Ovary (tissue), 9 donors: Measurements from ENCODE around the gene ZNF750. TPM values are rescaled to one million over a fixed set of nuclear protein-coding genes. Genes with fewer than 3 reads are reported as not detected.

Experiments
- DNase-seq, 5 donors: peaks; one replicate each; pipeline ENCODE4 v3.0.0-alpha.2; 2019 to 2020
- H3K27ac ChIP-seq, 2 donors: fragments of 200-600 bp; one replicate each; pipeline versions ENCODE4 v1.5.1 to v1.8.0; 2019 to 2022
- H3K27me3 ChIP-seq: fragments of 200-600 bp; one replicate; pipeline ENCODE4 v1.8.0; 2022
- H3K36me3 ChIP-seq: fragments of 200-600 bp; sonication (generic); one replicate; pipeline ENCODE4 v1.5.1; 2019
- H3K4me1 ChIP-seq: one replicate; pipeline ENCODE4 v1.8.1; 2013; ENCODE audit warnings: mild to moderate bottlenecking, moderate library complexity; ENCODE audit not compliant: insufficient read depth
- H3K4me3 ChIP-seq: fragments of 200-600 bp; sonication (generic); one replicate; pipeline ENCODE4 v1.5.1; 2017
- H3K9me3 ChIP-seq, 2 donors: fragments of 200-600 bp in 1 of 2; sonication (generic) in 1 of 2; one replicate each; pipeline versions ENCODE4 v1.5.1 to v1.8.1; 2013 to 2019; ENCODE audit warnings: mild to moderate bottlenecking in 1 of 2, moderate library complexity in 1 of 2
- CTCF ChIP-seq, 3 donors: fragments of 450-650 bp in 2 of 3; fragments of 200-600 bp in 1 of 3; IDR thresholded peaks; one replicate each; pipeline versions ENCODE4 v1.5.1 to v1.8.0; 2016 to 2022; ENCODE audit warnings: antibody characterized with exemption in 3 of 3, mild to moderate bottlenecking in 1 of 3
- EP300 ChIP-seq: sonication (generic); formaldehyde crosslinking; IDR thresholded peaks from one replicate; pipeline ENCODE4 v1.6.1; 2017; ENCODE audit warnings: antibody characterized with exemption
- POLR2A ChIP-seq: fragments of 450-650 bp; IDR thresholded peaks from one replicate; pipeline ENCODE4 v1.6.1; 2017; ENCODE audit warnings: antibody characterized with exemption, mild to moderate bottlenecking, moderate library complexity
- WGBS, 3 donors: extraction: QIAGEN DNeasy Blood & Tissue Kit in 1 of 3; methylation state at CpG; one replicate each; pipeline versions ENCODE4 v1.1.5 to v1.1.7; 2013 to 2017; 5-methylcytosine and 5-hydroxymethylcytosine counted together
- intact Hi-C, 4 donors: fragments of 100-400 bp; cut with DNase I; formaldehyde crosslinking; loops; one replicate each; pipeline versions ENCODE4 v1.11.0 to v1.15.1; 2022 to 2023
- polyA plus RNA-seq, 2 donors: library from polyadenylated mRNA; stranded (reverse); fragments of 200-250 nt in 1 of 2; fragments of 350-450 nt in 1 of 2; fragmentation: Illumina TruSeq in 1 of 2; extraction: RNeasy Lipid Tissue Mini Kit (QIAGEN cat#74804) in 1 of 2; gene quantifications; one replicate each; pipeline ENCODE4 v1.2.3, GENCODE V29; 2013 to 2014
- total RNA-seq, 7 donors: library from RNA; depleted of rRNA in 2 of 7; stranded (reverse); fragments of >200 nt in 2 of 7; fragmentation: NEBNext Ultra II Directional in 3 of 7; extraction: Animal tissue kit (Norgen Biotek cat#: 25700) in 3 of 7; gene quantifications; one replicate each; pipeline versions ENCODE4 v1.1.0 to v1.2.4, GENCODE V29; 2016 to 2023
- donor health status: DM: no; HTN: no; CAD: no; lungs with moderate emphysema.
- donor health status: DM: no; HTN: no; CAD: no.
- donor health status: Bipolar disorder and iron deficiency.
- donor health status: DM: yes; HTN: yes; CAD: no.
- donor health status: DM: no; HTN: no; CAD: no.
- donor health status: DM: yes; HTN: yes; CAD: no.

ZNF750 gene
- total and polyA plus RNA-seq, 9 donors = 0.02 TPM; not detected in 8

- Histone ChIP-seq H3K4me3 (no peak overlapping the region), H3K9me3 (no peaks in the 10 kb centered on the region), H3K27me3 (no peaks in the 10 kb centered on the region), H3K36me3 (no peaks in the 10 kb centered on the region), H3K27ac (no peak overlapping the region), H3K4me1 (no peaks in the 10 kb centered on the region)
- 94 to 96% (median 95%) methylated on average over 5 of the region's 5 CpGs for WGBS, 3 donors
- peak in 1 of 5 donors; percentile 9 for DNase-seq
- intact Hi-C loops = no loop called here
- TF ChIP-seq CTCF (IDR thresholded peaks at IDR 0.05) (no peak), EP300 (no peak), POLR2A (no peak)
Observed at GRCh38 chr17:82817947-82818346, 21.9 kb downstream of the ZNF750 start.

DNA sequence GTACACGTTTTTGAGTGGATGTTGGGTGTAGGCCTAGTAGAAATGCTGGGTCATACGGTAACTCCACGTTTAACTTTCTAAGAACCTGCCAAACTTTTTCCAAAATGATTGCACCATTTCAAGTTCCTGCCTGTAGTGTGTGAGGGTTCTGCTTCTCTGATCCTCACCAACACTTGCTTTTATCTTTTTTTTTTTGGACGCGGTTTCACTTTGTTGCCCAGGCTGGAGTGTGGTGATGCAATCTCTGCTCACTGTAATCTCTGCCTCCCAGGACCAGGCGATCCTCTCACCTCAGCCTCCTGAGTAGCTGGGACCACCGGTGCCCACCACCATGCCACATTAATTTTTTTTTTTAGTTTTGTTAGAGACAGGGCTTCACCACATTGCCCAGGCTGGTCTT is 23.5 kb downstream of the ZNF750 start:
- no peak overlapping the region for H3K27ac ChIP-seq
- WGBS, 3 donors = 76 to 86% (median 84%) methylated on average over 7 of the region's 7 CpGs
- no peak for DNase-seq
- H3K27me3 ChIP-seq = no peaks in the 10 kb centered on the region
- H3K9me3 ChIP-seq = no peaks in the 10 kb centered on the region
- H3K36me3 ChIP-seq = no peaks in the 10 kb centered on the region
- H3K4me3 ChIP-seq = no peak overlapping the region
- H3K4me1 ChIP-seq = no peaks in the 10 kb centered on the region
- intact Hi-C loops = no loop called here
- TF ChIP-seq EP300 = no peak
- no peak for TF ChIP-seq CTCF (IDR thresholded peaks at IDR 0.05)
- no peak for TF ChIP-seq POLR2A

GRCh38 chr17:82815790-82816305 is 24.0 kb downstream of the ZNF750 start:
- no peak overlapping the region for H3K4me3 ChIP-seq
- peak in 1 of 5 donors; percentile 4 for DNase-seq
- no peaks in the 10 kb centered on the region for H3K27me3 ChIP-seq
- TF ChIP-seq POLR2A (no peak), EP300 (no peak), CTCF (IDR thresholded peaks at IDR 0.05) (no peak)
- no peaks in the 10 kb centered on the region for H3K9me3 ChIP-seq
- no peaks in the 10 kb centered on the region for H3K4me1 ChIP-seq
- intact Hi-C loops = no loop called here
- H3K27ac ChIP-seq = no peak overlapping the region
- H3K36me3 ChIP-seq = no peaks in the 10 kb centered on the region
- WGBS, 3 donors = 88 to 93% (median 93%) methylated on average over 13 of the region's 13 CpGs

GRCh38 chr17:82815354-82815753 is 24.5 kb downstream of the ZNF750 start:
- no peaks in the 10 kb centered on the region for H3K9me3 ChIP-seq
- H3K36me3 ChIP-seq = no peaks in the 10 kb centered on the region
- intact Hi-C loops = no loop called here
- H3K27ac ChIP-seq = no peak overlapping the region
- no peak overlapping the region for H3K4me3 ChIP-seq
- no peaks in the 10 kb centered on the region for H3K4me1 ChIP-seq
- no peaks in the 10 kb centered on the region for H3K27me3 ChIP-seq
- WGBS, 3 donors = 90 to 95% (median 94%) methylated on average over 5 of the region's 5 CpGs
- TF ChIP-seq EP300 = no peak
- no peak for TF ChIP-seq POLR2A
- TF ChIP-seq CTCF (IDR thresholded peaks at IDR 0.05) = no peak
- DNase-seq = peak in 1 of 5 donors; percentile 10
